ENCODE results near the gene DCHS1.
A peak's percentile ranks its signal among the peaks of the same experiment; 100 is the strongest.

DCHS1 gene

GRCh38 chr11:6604081-6604626 is 51.5 kb downstream of the DCHS1 start:
- TF ChIP-seq, protein P1, sequence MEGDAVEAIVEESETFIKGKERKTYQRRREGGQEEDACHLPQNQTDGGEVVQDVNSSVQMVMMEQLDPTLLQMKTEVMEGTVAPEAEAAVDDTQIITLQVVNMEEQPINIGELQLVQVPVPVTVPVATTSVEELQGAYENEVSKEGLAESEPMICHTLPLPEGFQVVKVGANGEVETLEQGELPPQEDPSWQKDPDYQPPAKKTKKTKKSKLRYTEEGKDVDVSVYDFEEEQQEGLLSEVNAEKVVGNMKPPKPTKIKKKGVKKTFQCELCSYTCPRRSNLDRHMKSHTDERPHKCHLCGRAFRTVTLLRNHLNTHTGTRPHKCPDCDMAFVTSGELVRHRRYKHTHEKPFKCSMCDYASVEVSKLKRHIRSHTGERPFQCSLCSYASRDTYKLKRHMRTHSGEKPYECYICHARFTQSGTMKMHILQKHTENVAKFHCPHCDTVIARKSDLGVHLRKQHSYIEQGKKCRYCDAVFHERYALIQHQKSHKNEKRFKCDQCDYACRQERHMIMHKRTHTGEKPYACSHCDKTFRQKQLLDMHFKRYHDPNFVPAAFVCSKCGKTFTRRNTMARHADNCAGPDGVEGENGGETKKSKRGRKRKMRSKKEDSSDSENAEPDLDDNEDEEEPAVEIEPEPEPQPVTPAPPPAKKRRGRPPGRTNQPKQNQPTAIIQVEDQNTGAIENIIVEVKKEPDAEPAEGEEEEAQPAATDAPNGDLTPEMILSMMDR (conservative IDR thresholded peaks at IDR 0.05; ENCODE audit: low read depth, low read length): no peak
- Histone ChIP-seq H3K9ac (peak overlapping the region; percentile 84), H3K27ac (peak overlapping the region; percentile 56), H3K4me3 (IDR thresholded peaks at IDR 0.05; ENCODE audit: insufficient read depth, low read depth, low read length) (no peak overlapping the region), H3K27me3 (ENCODE audit: insufficient read depth, low read depth) (no peaks in the 10 kb centered on the region), H2AFZ (ENCODE audit: low read depth) (peak overlapping the region; percentile 95), H3K4me1 (ENCODE audit: low read depth, poor library complexity, severe bottlenecking) (peaks cover 51% of the 10 kb centered on the region), H3K79me2 (ENCODE audit: insufficient read depth, low read depth) (peaks cover 64% of the 10 kb centered on the region), H3K4me2 (peak overlapping the region; percentile 97), H3K36me3 (ENCODE audit: insufficient read depth) (no peaks in the 10 kb centered on the region; the same call in 1 of the 2 replicates), H4K20me1 (ENCODE audit: insufficient read depth) (no peaks in the 10 kb centered on the region)

DNA sequence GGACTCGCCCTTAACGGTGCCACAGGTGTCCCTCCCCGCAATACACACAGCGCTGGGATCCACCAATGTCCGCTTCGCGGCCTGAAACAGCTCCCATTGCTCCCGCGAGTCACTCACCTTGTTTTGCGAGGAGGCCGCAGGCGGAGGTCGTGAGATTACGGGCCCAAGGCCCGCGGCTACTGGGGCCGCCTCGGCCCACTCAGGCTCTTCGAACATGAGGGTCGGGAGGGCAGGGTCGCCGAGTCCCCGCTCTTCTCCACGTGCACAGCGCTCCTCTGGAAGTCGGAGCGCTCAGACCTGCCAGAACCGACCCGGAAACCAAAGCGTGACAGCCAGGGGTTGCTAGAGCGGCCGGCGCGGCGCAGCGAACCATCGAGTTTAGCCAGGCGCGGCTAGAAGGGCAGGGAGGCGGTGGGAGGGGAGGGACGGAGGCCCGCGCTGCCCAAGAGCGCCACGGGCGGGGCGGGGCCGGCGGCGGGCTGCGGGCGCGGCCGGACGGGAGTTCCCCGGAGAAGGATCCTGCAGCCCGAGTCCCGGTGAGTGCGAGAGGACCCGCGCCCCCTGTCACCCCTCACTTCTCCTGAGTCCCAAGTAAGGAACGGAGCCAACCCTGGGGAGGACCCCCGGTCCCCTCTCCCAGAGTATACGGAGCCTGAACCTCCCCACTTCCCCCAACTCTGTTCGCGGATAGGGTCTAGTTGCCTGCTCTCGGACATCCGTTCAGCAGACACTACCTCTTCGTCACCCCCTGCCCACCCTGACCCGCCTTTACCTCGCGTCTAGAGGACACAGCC is 52.1 kb downstream of the DCHS1 start, which contains the start of the genes ILK and RRP8:
TSS of gene ILK (plus strand) at position 488 of the 794 bp plus-strand sequence. CDS start 498 bp downstream, outside the sequence.
TSS of gene RRP8 (minus strand) at position 330 of the 794 bp plus-strand sequence. CDS start at position 216, 114 bp downstream.
- Histone ChIP-seq H3K4me1 (ENCODE audit: low read depth, poor library complexity, severe bottlenecking) (peaks cover 48% of the 10 kb centered on the region), H3K4me3 (IDR thresholded peaks at IDR 0.05; ENCODE audit: insufficient read depth, low read depth, low read length) (peak within 1 kb of the TSS; percentile 15), H3K4me2 (peak within 1 kb of the TSS; percentile 97), H3K79me2 (ENCODE audit: insufficient read depth, low read depth) (peaks cover 67% of the 10 kb centered on the region), H3K27me3 (ENCODE audit: insufficient read depth, low read depth) (no peaks in the 10 kb centered on the region), H3K36me3 (ENCODE audit: insufficient read depth) (no peaks in the 10 kb centered on the region; the same call in 1 of the 2 replicates), H4K20me1 (ENCODE audit: insufficient read depth) (no peaks in the 10 kb centered on the region), H2AFZ (ENCODE audit: low read depth) (peak within 1 kb of the TSS; percentile 95), H3K27ac (peak within 1 kb of the TSS; percentile 56), H3K9ac (peak within 1 kb of the TSS; percentile 84)
- TF ChIP-seq, protein P1 (conservative IDR thresholded peaks at IDR 0.05; ENCODE audit: low read depth, low read length): no peak

GRCh38 chr11:6602096-6602940 is 53.3 kb downstream of the DCHS1 start:
- H3K36me3 ChIP-seq (ENCODE audit: insufficient read depth): no peaks in the 10 kb centered on the region; the same call in 1 of the 2 replicates

More at GRCh38 chr11:6602096-6602940, 53.3 kb downstream of the DCHS1 start:
- H3K79me2 ChIP-seq (ENCODE audit: insufficient read depth, low read depth): peaks cover 67% of the 10 kb centered on the region
- peaks cover 36% of the 10 kb centered on the region for H3K4me1 ChIP-seq (ENCODE audit: low read depth, poor library complexity, severe bottlenecking)
- H3K4me3 ChIP-seq (IDR thresholded peaks at IDR 0.05; ENCODE audit: insufficient read depth, low read depth, low read length): peak overlapping the region; percentile 11
- no peak overlapping the region for H2AFZ ChIP-seq (ENCODE audit: low read depth)
- H4K20me1 ChIP-seq (ENCODE audit: insufficient read depth): no peaks in the 10 kb centered on the region
- peak overlapping the region; percentile 84; the same call in 1 of the 2 replicates for H3K9ac ChIP-seq
- peak overlapping the region; percentile 82 for H3K4me2 ChIP-seq
- H3K27me3 ChIP-seq (ENCODE audit: insufficient read depth, low read depth): no peaks in the 10 kb centered on the region
- TF ChIP-seq, protein P1 (conservative IDR thresholded peaks at IDR 0.05; ENCODE audit: low read depth, low read length): no peak
- H3K27ac ChIP-seq: no peak overlapping the region

Measured in KMS-11 (cell line).